MM.1S (cell line): ENCODE results near the gene ZBTB46.

Source experiments
- DNase-seq: peaks from one replicate; pipeline ENCODE4 v3.0.0-alpha.2; 2015
- H2AFZ ChIP-seq: fragments of 300-600 bp; sonication (generic); 2 replicates; pipeline ENCODE4 v1.6.0; 2016; ENCODE audit warnings: antibody characterized with exemption, low read length
- H3F3A ChIP-seq: fragments of 300-600 bp; sonication (generic); 2 replicates; pipeline ENCODE4 v1.6.1; 2016; ENCODE audit warnings: mild to moderate bottlenecking, antibody characterized with exemption, low read length, moderate library complexity, mixed read lengths; ENCODE audit not compliant: insufficient read depth
- H3K27ac ChIP-seq: fragments of 300-600 bp; sonication (generic); 2 replicates; pipeline ENCODE4 v1.5.1; 2016; ENCODE audit warnings: mild to moderate bottlenecking, low read length
- H3K27me3 ChIP-seq: fragments of 300-600 bp; sonication (generic); replicated peaks from 2 replicates; pipeline ENCODE4 v1.6.0; 2016; ENCODE audit warnings: low read length; ENCODE audit not compliant: insufficient read depth
- H3K36me3 ChIP-seq: fragments of 300-600 bp; sonication (generic); replicated peaks from 2 replicates; pipeline ENCODE4 v1.6.1; 2016; ENCODE audit warnings: mild to moderate bottlenecking, low read length, mixed read lengths; ENCODE audit not compliant: insufficient read depth
- H3K4me1 ChIP-seq: fragments of 300-600 bp; sonication (generic); 2 replicates; pipeline ENCODE4 v1.6.1; 2016; ENCODE audit warnings: low read length, mixed read lengths
- H3K4me2 ChIP-seq: fragments of 300-600 bp; sonication (generic); 2 replicates; pipeline ENCODE4 v1.6.0; 2016; ENCODE audit warnings: low read depth, low read length
- H3K4me3 ChIP-seq: fragments of 300-600 bp; sonication (generic); 2 replicates; pipeline ENCODE4 v1.5.1; 2016; ENCODE audit warnings: low read length, mixed read lengths
- H3K79me2 ChIP-seq: fragments of 300-600 bp; sonication (generic); 2 replicates; pipeline ENCODE4 v1.6.1; 2016; ENCODE audit warnings: mixed run types, low read length, mixed read lengths
- H3K9ac ChIP-seq: fragments of 300-600 bp; sonication (generic); 2 replicates; pipeline ENCODE4 v1.6.1; 2016; ENCODE audit warnings: low read length, mixed read lengths
- H3K9me2 ChIP-seq: fragments of 300-600 bp; sonication (generic); replicated peaks from 2 replicates; pipeline ENCODE4 v1.6.1; 2016; ENCODE audit warnings: mild to moderate bottlenecking, low read length, mixed read lengths; ENCODE audit not compliant: insufficient read depth
- H3K9me3 ChIP-seq: fragments of 300-600 bp; sonication (generic); replicated peaks from 2 replicates; pipeline ENCODE4 v1.6.1; 2016; ENCODE audit warnings: mild to moderate bottlenecking, low read length, mixed read lengths; ENCODE audit not compliant: insufficient read depth
- H4K20me1 ChIP-seq: fragments of 300-600 bp; sonication (generic); 2 replicates; pipeline ENCODE4 v1.6.1; 2016; ENCODE audit warnings: mild to moderate bottlenecking, low read length, moderate library complexity, mixed read lengths; ENCODE audit not compliant: insufficient read depth
- CTCF ChIP-seq: fragments of 300-600 bp; sonication (generic); IDR thresholded peaks from 2 replicates; pipeline ENCODE4 v1.5.1; 2016; ENCODE audit warnings: antibody characterized with exemption, low read length, mixed read lengths
- EZH2 ChIP-seq: fragments of 300-600 bp; sonication (generic); optimal IDR thresholded peaks from 2 replicates; pipeline ENCODE3; 2017; ENCODE audit warnings: low read depth, mild to moderate bottlenecking, antibody characterized with exemption, low read length, mixed read lengths
- EZH2phosphoT487 ChIP-seq: fragments of 300-600 bp; sonication (generic); IDR thresholded peaks from 2 replicates; pipeline ENCODE4 v1.6.1; 2018; ENCODE audit warnings: antibody characterized with exemption, low read length

The ZBTB46 gene

GRCh38 chr20:63707558-63708300 lies 123.3 kb downstream of the ZBTB46 start, which contains the start of the genes ARFRP1 and ZGPAT:
Gene ARFRP1, minus strand, starts transcription at chr20:63707976. Its CDS starts 885 bp downstream, at chr20:63707091.
Gene ZGPAT, plus strand, starts transcription at chr20:63708039. Its CDS starts 542 bp downstream, at chr20:63708581.
- TF ChIP-seq EZH2 (no peak), EZH2phosphoT487 (no peak), CTCF (no peak)

GRCh38 chr20:63706852-63707557 lies 124.1 kb downstream of the ZBTB46 start:
- Histone ChIP-seq H3F3A (0 out of 2 replicates have a peak, but pooled peaks cover 9% of the 10 kb centered on the region), H4K20me1 (peaks cover 4% of the 10 kb centered on the region; the same call in 1 of the 2 replicates), H3K4me3 (peak overlapping the region; percentile 97), H2AFZ (peak overlapping the region; percentile 69), H3K9me3 (no peaks in the 10 kb centered on the region), H3K4me2 (peak overlapping the region; percentile 88), H3K79me2 (peaks cover 74% of the 10 kb centered on the region), H3K4me1 (peaks cover 14% of the 10 kb centered on the region), H3K27ac (peak overlapping the region; percentile 46; the same call in 1 of the 2 replicates), H3K27me3 (no peaks in the 10 kb centered on the region), H3K36me3 (peaks cover 6% of the 10 kb centered on the region), H3K9me2 (no peaks in the 10 kb centered on the region), H3K9ac (peak overlapping the region; percentile 83)
- TF ChIP-seq CTCF (peak; percentile 88), EZH2 (no peak), EZH2phosphoT487 (no peak)
- peak; percentile 72 for DNase-seq

More at GRCh38 chr20:63707558-63708300, 123.3 kb downstream of the ZBTB46 start, which contains the start of the genes ARFRP1 and ZGPAT:
- H3K27me3 ChIP-seq, result no peaks in the 10 kb centered on the region
- H3K9me3 ChIP-seq, result no peaks in the 10 kb centered on the region
- H3K9me2 ChIP-seq, result no peaks in the 10 kb centered on the region
- peak within 1 kb of the TSS; percentile 46; the same call in 1 of the 2 replicates for H3K27ac ChIP-seq
- H3K9ac ChIP-seq, result peak within 1 kb of the TSS; percentile 83
- peaks cover 82% of the 10 kb centered on the region for H3K79me2 ChIP-seq
- DNase-seq, result peak; percentile 91
- H3K4me2 ChIP-seq, result peak within 1 kb of the TSS; percentile 88
- H3K4me3 ChIP-seq, result peak within 1 kb of the TSS; percentile 97
- peak within 1 kb of the TSS; percentile 69 for H2AFZ ChIP-seq
- peaks cover 14% of the 10 kb centered on the region for H3K4me1 ChIP-seq
- H3K36me3 ChIP-seq, result peaks cover 9% of the 10 kb centered on the region
- H3F3A ChIP-seq, result 0 out of 2 replicates have a peak, but pooled peaks cover 9% of the 10 kb centered on the region
- peaks cover 4% of the 10 kb centered on the region; the same call in 1 of the 2 replicates for H4K20me1 ChIP-seq

GRCh38 chr20:63706027-63706695 lies 124.9 kb downstream of the ZBTB46 start:
- H3K79me2 ChIP-seq, result peaks cover 66% of the 10 kb centered on the region
- 0 out of 2 replicates have a peak, but pooled peaks cover 9% of the 10 kb centered on the region for H3F3A ChIP-seq
- no peaks in the 10 kb centered on the region for H3K27me3 ChIP-seq
- no peak for DNase-seq
- peak overlapping the region; percentile 97 for H3K4me3 ChIP-seq
- no peaks in the 10 kb centered on the region for H3K9me3 ChIP-seq
- peak overlapping the region; percentile 88 for H3K4me2 ChIP-seq
- peaks cover 4% of the 10 kb centered on the region; the same call in 1 of the 2 replicates for H4K20me1 ChIP-seq
- TF ChIP-seq CTCF (no peak), EZH2phosphoT487 (no peak), EZH2 (no peak)
- peaks cover 14% of the 10 kb centered on the region for H3K4me1 ChIP-seq
- H2AFZ ChIP-seq, result no peak overlapping the region
- H3K9me2 ChIP-seq, result no peaks in the 10 kb centered on the region
- peak overlapping the region; percentile 83; the same call in 1 of the 2 replicates for H3K9ac ChIP-seq
- H3K36me3 ChIP-seq, result peaks cover 2% of the 10 kb centered on the region; the same call in 1 of the 2 replicates
- no peak overlapping the region for H3K27ac ChIP-seq
